Loucy (cell line): ENCODE measurements around the gene BAG3.

ENCODE experiments used
- EZH2phosphoT487 ChIP-seq: fragments of 200-600 bp; IDR thresholded peaks from 2 replicates; pipeline ENCODE4 v1.6.1; 2018; ENCODE audit warnings: antibody characterized with exemption, mild to moderate bottlenecking, moderate library complexity, borderline replicate concordance
- TF ChIP-seq, protein P1 (sequence below): fragments of 200-600 bp; sonication (generic); conservative IDR thresholded peaks from 2 replicates; pipeline ENCODE4 v1.5.1; 2014; ENCODE audit warnings: mild to moderate bottlenecking, antibody characterized with exemption, low read length

DNA sequence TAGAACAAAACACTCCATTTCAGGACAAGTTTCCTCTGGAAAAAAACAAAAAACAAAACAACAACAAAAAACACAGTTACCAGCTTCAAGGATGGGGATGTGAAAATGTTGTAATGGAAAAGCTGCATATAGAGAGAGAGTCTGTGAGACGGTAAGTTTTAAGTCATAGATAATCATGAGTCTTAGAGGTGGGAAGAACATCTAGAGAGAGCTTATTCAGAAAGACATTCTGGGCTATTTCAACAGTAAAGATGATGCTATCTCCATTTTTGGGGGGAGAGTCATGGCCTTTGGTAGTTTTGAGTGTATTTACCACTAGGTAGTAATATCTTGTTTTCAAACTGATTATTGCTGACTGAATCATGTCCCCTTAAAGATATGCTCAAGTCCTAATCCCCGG is 51.4 kb downstream of the BAG3 start:
- TF ChIP-seq, protein P1, sequence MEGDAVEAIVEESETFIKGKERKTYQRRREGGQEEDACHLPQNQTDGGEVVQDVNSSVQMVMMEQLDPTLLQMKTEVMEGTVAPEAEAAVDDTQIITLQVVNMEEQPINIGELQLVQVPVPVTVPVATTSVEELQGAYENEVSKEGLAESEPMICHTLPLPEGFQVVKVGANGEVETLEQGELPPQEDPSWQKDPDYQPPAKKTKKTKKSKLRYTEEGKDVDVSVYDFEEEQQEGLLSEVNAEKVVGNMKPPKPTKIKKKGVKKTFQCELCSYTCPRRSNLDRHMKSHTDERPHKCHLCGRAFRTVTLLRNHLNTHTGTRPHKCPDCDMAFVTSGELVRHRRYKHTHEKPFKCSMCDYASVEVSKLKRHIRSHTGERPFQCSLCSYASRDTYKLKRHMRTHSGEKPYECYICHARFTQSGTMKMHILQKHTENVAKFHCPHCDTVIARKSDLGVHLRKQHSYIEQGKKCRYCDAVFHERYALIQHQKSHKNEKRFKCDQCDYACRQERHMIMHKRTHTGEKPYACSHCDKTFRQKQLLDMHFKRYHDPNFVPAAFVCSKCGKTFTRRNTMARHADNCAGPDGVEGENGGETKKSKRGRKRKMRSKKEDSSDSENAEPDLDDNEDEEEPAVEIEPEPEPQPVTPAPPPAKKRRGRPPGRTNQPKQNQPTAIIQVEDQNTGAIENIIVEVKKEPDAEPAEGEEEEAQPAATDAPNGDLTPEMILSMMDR = no peak
- TF ChIP-seq EZH2phosphoT487 = no peak
